Ovary (tissue), 9 donors: Measurements from ENCODE around the gene GPM6B. TPM values are rescaled to one million over a fixed set of nuclear protein-coding genes. Genes with fewer than 3 reads are reported as not detected.

Experiments used
- DNase-seq, 5 donors: peaks; one replicate each; pipeline ENCODE4 v3.0.0-alpha.2; 2019 to 2020
- H3K27ac ChIP-seq, 2 donors: fragments of 200-600 bp; one replicate each; pipeline versions ENCODE4 v1.5.1 to v1.8.0; 2019 to 2022
- H3K27me3 ChIP-seq: fragments of 200-600 bp; one replicate; pipeline ENCODE4 v1.8.0; 2022
- H3K36me3 ChIP-seq: fragments of 200-600 bp; sonication (generic); one replicate; pipeline ENCODE4 v1.5.1; 2019
- H3K4me1 ChIP-seq: one replicate; pipeline ENCODE4 v1.8.1; 2013; ENCODE audit warnings: mild to moderate bottlenecking, moderate library complexity; ENCODE audit not compliant: insufficient read depth
- H3K4me3 ChIP-seq: fragments of 200-600 bp; sonication (generic); one replicate; pipeline ENCODE4 v1.5.1; 2017
- H3K9me3 ChIP-seq, 2 donors: fragments of 200-600 bp in 1 of 2; sonication (generic) in 1 of 2; one replicate each; pipeline versions ENCODE4 v1.5.1 to v1.8.1; 2013 to 2019; ENCODE audit warnings: mild to moderate bottlenecking in 1 of 2, moderate library complexity in 1 of 2
- EP300 ChIP-seq: sonication (generic); formaldehyde crosslinking; IDR thresholded peaks from one replicate; pipeline ENCODE4 v1.6.1; 2017; ENCODE audit warnings: antibody characterized with exemption
- POLR2A ChIP-seq: fragments of 450-650 bp; IDR thresholded peaks from one replicate; pipeline ENCODE4 v1.6.1; 2017; ENCODE audit warnings: antibody characterized with exemption, mild to moderate bottlenecking, moderate library complexity
- WGBS, 3 donors: extraction: QIAGEN DNeasy Blood & Tissue Kit in 1 of 3; methylation state at CpG; one replicate each; pipeline versions ENCODE4 v1.1.5 to v1.1.7; 2013 to 2017; 5-methylcytosine and 5-hydroxymethylcytosine counted together
- intact Hi-C, 4 donors: fragments of 100-400 bp; cut with DNase I; formaldehyde crosslinking; loops; one replicate each; pipeline versions ENCODE4 v1.11.0 to v1.15.1; 2022 to 2023
- polyA plus RNA-seq, 2 donors: library from polyadenylated mRNA; stranded (reverse); fragments of 200-250 nt in 1 of 2; fragments of 350-450 nt in 1 of 2; fragmentation: Illumina TruSeq in 1 of 2; extraction: RNeasy Lipid Tissue Mini Kit (QIAGEN cat#74804) in 1 of 2; gene quantifications; one replicate each; pipeline ENCODE4 v1.2.3, GENCODE V29; 2013 to 2014
- total RNA-seq, 7 donors: library from RNA; depleted of rRNA in 2 of 7; stranded (reverse); fragments of >200 nt in 2 of 7; fragmentation: NEBNext Ultra II Directional in 3 of 7; extraction: Animal tissue kit (Norgen Biotek cat#: 25700) in 3 of 7; gene quantifications; one replicate each; pipeline versions ENCODE4 v1.1.0 to v1.2.4, GENCODE V29; 2016 to 2023
- TF ChIP-seq, protein P1 (sequence below), 3 donors: fragments of 450-650 bp in 2 of 3; fragments of 200-600 bp in 1 of 3; IDR thresholded peaks; one replicate each; pipeline versions ENCODE4 v1.5.1 to v1.8.0; 2016 to 2022; ENCODE audit warnings: antibody characterized with exemption in 3 of 3, mild to moderate bottlenecking in 1 of 3
- donor health status: DM: no; HTN: no; CAD: no; lungs with moderate emphysema.
- donor health status: DM: no; HTN: no; CAD: no.
- donor health status: Bipolar disorder and iron deficiency.
- donor health status: DM: yes; HTN: yes; CAD: no.
- donor health status: DM: no; HTN: no; CAD: no.
- donor health status: DM: yes; HTN: yes; CAD: no.

GPM6B gene
- total and polyA plus RNA-seq, 9 donors = 1.00 to 9.4 (median 4.2) TPM

DNA sequence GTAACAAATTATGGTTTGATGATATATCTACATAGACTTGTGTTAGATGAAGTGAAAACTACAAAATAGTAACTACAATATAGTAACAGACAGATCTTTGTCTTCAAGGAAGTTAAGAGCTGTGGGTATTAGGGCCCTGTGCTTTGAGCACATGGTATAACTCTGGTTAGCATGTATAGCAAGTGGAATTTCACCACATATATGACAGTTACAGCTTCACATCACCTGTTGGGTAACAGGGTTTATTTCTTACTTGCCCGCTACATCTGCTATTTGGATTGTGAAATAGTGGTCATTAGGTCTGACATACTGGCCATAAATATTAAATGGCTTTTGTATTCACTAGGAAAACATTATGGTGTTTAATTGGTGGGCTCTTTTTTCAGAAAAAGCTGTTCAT lies 62.1 kb downstream of the GPM6B start:
- no peaks in the 10 kb centered on the region for H3K4me1 ChIP-seq
- H3K27ac ChIP-seq = no peak overlapping the region
- DNase-seq = no peak
- intact Hi-C loops = loop anchor here in 2 of 4 donors (10.0 kb wide), 2 partner anchors 260 to 270 kb away; partner anchors contain the start of gene GEMIN8 (in 1 of the 2)
- no peaks in the 10 kb centered on the region for H3K27me3 ChIP-seq
- WGBS, 3 donors = 94 to 100% (median 95%) methylated on average over 1 of the region's 1 CpG
- H3K4me3 ChIP-seq = no peak overlapping the region
- no peaks in the 10 kb centered on the region for H3K36me3 ChIP-seq
- TF ChIP-seq EP300 (no peak), POLR2A (no peak)
- TF ChIP-seq, protein P1, sequence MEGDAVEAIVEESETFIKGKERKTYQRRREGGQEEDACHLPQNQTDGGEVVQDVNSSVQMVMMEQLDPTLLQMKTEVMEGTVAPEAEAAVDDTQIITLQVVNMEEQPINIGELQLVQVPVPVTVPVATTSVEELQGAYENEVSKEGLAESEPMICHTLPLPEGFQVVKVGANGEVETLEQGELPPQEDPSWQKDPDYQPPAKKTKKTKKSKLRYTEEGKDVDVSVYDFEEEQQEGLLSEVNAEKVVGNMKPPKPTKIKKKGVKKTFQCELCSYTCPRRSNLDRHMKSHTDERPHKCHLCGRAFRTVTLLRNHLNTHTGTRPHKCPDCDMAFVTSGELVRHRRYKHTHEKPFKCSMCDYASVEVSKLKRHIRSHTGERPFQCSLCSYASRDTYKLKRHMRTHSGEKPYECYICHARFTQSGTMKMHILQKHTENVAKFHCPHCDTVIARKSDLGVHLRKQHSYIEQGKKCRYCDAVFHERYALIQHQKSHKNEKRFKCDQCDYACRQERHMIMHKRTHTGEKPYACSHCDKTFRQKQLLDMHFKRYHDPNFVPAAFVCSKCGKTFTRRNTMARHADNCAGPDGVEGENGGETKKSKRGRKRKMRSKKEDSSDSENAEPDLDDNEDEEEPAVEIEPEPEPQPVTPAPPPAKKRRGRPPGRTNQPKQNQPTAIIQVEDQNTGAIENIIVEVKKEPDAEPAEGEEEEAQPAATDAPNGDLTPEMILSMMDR (IDR thresholded peaks at IDR 0.05) = no peak
- no peaks in the 10 kb centered on the region for H3K9me3 ChIP-seq

DNA sequence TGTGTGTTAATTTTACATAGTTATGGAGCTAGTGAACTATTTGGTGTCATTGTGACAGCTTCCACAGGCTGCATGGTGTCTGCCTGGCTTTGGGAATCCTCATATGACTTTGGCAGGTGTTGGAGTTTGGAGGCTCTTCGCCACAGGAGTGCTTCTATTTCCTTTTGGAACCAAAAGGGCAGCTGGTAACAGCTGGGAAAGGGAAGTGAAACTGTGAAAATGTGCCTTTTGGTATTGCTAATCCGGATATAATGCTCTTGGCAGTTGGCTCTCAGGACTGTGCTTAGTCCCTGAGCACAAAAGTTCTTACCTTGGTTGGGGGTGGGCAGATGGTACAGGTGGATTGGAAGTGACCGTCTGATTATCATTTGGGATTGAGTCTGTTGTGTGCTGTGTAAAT lies 64.2 kb downstream of the GPM6B start:
- H3K27ac ChIP-seq = no peak overlapping the region
- 66 to 78% (median 67%) methylated on average over 3 of the region's 3 CpGs for WGBS, 3 donors
- H3K4me3 ChIP-seq = no peak overlapping the region
- TF ChIP-seq EP300 (no peak), POLR2A (no peak)
- TF ChIP-seq, protein P1 (IDR thresholded peaks at IDR 0.05) = no peak
- no peaks in the 10 kb centered on the region for H3K36me3 ChIP-seq
- no peaks in the 10 kb centered on the region for H3K4me1 ChIP-seq
- no peaks in the 10 kb centered on the region for H3K9me3 ChIP-seq
- no peaks in the 10 kb centered on the region for H3K27me3 ChIP-seq
- intact Hi-C loops = loop anchor here in 2 of 4 donors (10.0 kb wide), 2 partner anchors 262 to 272 kb away; partner anchors contain the start of gene GEMIN8 (in 1 of the 2)
- DNase-seq = no peak

DNA sequence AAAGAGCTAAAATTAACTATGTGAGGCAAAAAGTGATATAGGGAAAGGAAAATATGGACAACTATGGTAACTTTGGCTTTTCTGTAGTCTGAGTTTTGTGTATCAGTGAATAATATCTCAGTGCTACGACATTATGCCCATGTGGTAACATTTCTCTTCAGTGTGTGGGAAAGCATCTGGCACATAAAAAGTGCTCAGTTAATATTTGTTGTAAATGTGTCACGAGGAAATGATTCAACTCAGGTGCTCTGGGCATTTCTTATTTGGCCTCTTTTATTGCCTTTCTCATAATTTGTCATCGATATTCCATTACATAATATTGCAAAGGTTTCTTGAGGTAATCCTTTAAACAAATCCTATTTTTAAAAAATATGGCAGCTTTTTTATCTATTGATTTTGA lies 64.8 kb downstream of the GPM6B start:
- WGBS, 3 donors = 87 to 92% (median 90%) methylated on average over 3 of the region's 3 CpGs
- DNase-seq = no peak
- intact Hi-C loops = loop anchor here in 2 of 4 donors (10.0 kb wide), 2 partner anchors 263 to 273 kb away; partner anchors contain the start of gene GEMIN8 (in 1 of the 2)
- H3K27ac ChIP-seq = no peak overlapping the region
- no peaks in the 10 kb centered on the region for H3K27me3 ChIP-seq
- no peak overlapping the region for H3K4me3 ChIP-seq
- no peaks in the 10 kb centered on the region for H3K36me3 ChIP-seq
- TF ChIP-seq EP300 = no peak
- no peak for TF ChIP-seq POLR2A
- TF ChIP-seq, protein P1 (IDR thresholded peaks at IDR 0.05) = no peak
- H3K9me3 ChIP-seq = no peaks in the 10 kb centered on the region
- H3K4me1 ChIP-seq = no peaks in the 10 kb centered on the region

DNA sequence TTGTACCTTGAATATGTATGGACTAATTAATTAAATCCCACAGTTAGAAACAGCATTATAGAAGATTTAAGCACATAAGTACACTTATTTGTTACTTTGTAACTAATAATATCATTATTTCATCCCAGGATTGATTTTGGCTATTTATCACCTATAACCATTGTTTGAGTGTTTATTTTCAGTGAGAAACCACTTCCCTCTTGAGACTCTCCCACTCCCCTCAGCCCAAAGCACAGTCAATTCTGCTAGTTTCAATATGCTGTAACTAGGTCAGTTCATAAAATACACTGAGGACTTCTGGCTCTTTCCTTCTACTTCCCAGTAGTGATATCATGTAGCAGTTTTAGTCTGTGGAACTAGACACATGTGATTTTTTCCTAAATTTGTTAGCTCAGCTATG lies 66.1 kb downstream of the GPM6B start:
- TF ChIP-seq, protein P1 (IDR thresholded peaks at IDR 0.05) = no peak
- no peak for TF ChIP-seq POLR2A
- no peak for TF ChIP-seq EP300
- Histone ChIP-seq H3K27me3 (no peaks in the 10 kb centered on the region), H3K4me3 (no peak overlapping the region), H3K4me1 (no peaks in the 10 kb centered on the region), H3K27ac (no peak overlapping the region), H3K9me3 (no peaks in the 10 kb centered on the region), H3K36me3 (no peaks in the 10 kb centered on the region)
- no peak for DNase-seq
- intact Hi-C loops = loop anchor here in 2 of 4 donors (10.0 kb wide), 2 partner anchors 264 to 274 kb away; partner anchors contain the start of gene GEMIN8 (in 1 of the 2)
